GM12878 (cell line): ENCODE results near the gene MAD1L1. TPM values are rescaled to one million over a fixed set of nuclear protein-coding genes. Genes with fewer than 3 reads are reported as not detected.

Experiments used
- ATAC-seq: fragments of 200-7000 bp; cut with Tn5 transposase; 3 replicates; pipeline ENCODE4 v1.9.1; 2020; ENCODE audit warnings: mild to moderate bottlenecking, moderate library complexity
- BruUV-seq: library from RNA; stranded (reverse); fragments of 400-500 nt; replicated peaks from 2 replicates; lab custom pipeline; 2021; lab: Mats Ljungman, UMichigan
- CTCF ChIA-PET: fragments of 300-600 bp; sonication (Branson Sonifier 250); formaldehyde crosslinking; extraction: SDS; loops from one replicate; lab custom pipeline; 2021; ENCODE audit warnings: inconsistent platforms; lab: Yijun Ruan, JAX
- POLR2A ChIA-PET: fragments of 350-600 bp; formaldehyde crosslinking; extraction: SDS; loops from one replicate; lab custom pipeline; 2021; ENCODE audit warnings: inconsistent platforms; lab: Charles Lee
- RAD21 ChIA-PET: fragments of 300-600 bp; sonication (Branson Sonifier 250); formaldehyde crosslinking; loops from one replicate; lab custom pipeline; 2023; ENCODE audit warnings: antibody characterized with exemption; ENCODE audit not compliant: unreplicated experiment; lab: Charles Lee
- SMC1A ChIA-PET: fragments of 300-600 bp; sonication (Branson Sonifier 250); formaldehyde crosslinking; loops from one replicate; lab custom pipeline; 2023; ENCODE audit not compliant: unreplicated experiment, uncharacterized antibody; lab: Charles Lee
- DNase-seq: peaks from one replicate; pipeline ENCODE4 v3.0.0-alpha.2; 2011; ENCODE audit warnings: low read depth, low spot score
- FAIRE-seq: peaks from 3 replicates; lab custom pipeline; 2011; peaks lifted over from hg19 to GRCh38; lab: Jason Lieb, UNC
- H2AFZ ChIP-seq: 2 replicates; pipeline ENCODE4 v1.6.0; 2011; ENCODE audit warnings: low read depth, low read length, control low read depth; ENCODE audit not compliant: control insufficient read depth
- H3K27ac ChIP-seq: 2 replicates; pipeline ENCODE4 v1.5.1; 2011; ENCODE audit warnings: control low read depth; ENCODE audit not compliant: control insufficient read depth, insufficient read depth
- H3K27me3 ChIP-seq, 2 experiments: replicated peaks in 1 of 2; 2 replicates each; pipeline versions ENCODE4 v1.6.0 to v1.6.1; 2011; ENCODE audit warnings: low read length in 1 of 2; ENCODE audit not compliant: control insufficient read depth in 2 of 2, insufficient read depth in 2 of 2
- H3K36me3 ChIP-seq, 2 experiments: 2 replicates each; pipeline ENCODE4 v1.5.1; 2011; ENCODE audit warnings: low read length in 1 of 2; ENCODE audit not compliant: control insufficient read depth in 2 of 2, insufficient read depth in 2 of 2
- H3K4me1 ChIP-seq: 2 replicates; pipeline ENCODE4 v1.6.1; 2011; ENCODE audit warnings: mild to moderate bottlenecking, low read length, moderate library complexity, mixed read lengths; ENCODE audit not compliant: control insufficient read depth, insufficient read depth
- H3K4me2 ChIP-seq: 2 replicates; pipeline ENCODE4 v1.6.0; 2011; ENCODE audit warnings: control low read depth; ENCODE audit not compliant: control insufficient read depth, insufficient read depth
- H3K4me3 ChIP-seq: fragments of 200-600 bp; sonication (generic); 2 replicates; pipeline ENCODE4 v1.5.1; 2016
- H3K79me2 ChIP-seq: 2 replicates; pipeline ENCODE4 v1.6.0; 2011; ENCODE audit warnings: low read length; ENCODE audit not compliant: control insufficient read depth, insufficient read depth
- H3K9ac ChIP-seq: 2 replicates; pipeline ENCODE4 v1.8.0; 2011; ENCODE audit warnings: low read length, control low read depth, mixed read lengths; ENCODE audit not compliant: control insufficient read depth, insufficient read depth
- H3K9me3 ChIP-seq: replicated peaks from 3 replicates; pipeline ENCODE4 v1.5.1; 2011; ENCODE audit warnings: mild to moderate bottlenecking, low read length; ENCODE audit not compliant: control insufficient read depth, insufficient read depth
- H4K20me1 ChIP-seq: 2 replicates; pipeline ENCODE4 v1.6.0; 2011; ENCODE audit not compliant: control insufficient read depth, insufficient read depth
- ATF7 ChIP-seq: fragments of 450-650 bp; IDR thresholded peaks from 2 replicates; pipeline ENCODE4 v1.6.1; 2016; ENCODE audit warnings: low read depth, mild to moderate bottlenecking
- BRCA1 ChIP-seq: IDR thresholded peaks from 2 replicates; pipeline ENCODE4 v1.6.1; 2011; ENCODE audit warnings: low read depth, low read length, improper control_type of control experiment
- CTCF ChIP-seq, 3 experiments: IDR thresholded peaks in 2 of 3; conservative IDR thresholded peaks in 1 of 3; 2 replicates each; pipeline ENCODE4 v1.5.1; 2011; ENCODE audit warnings: low read depth in 3 of 3, low read length in 3 of 3, mild to moderate bottlenecking in 3 of 3, control low read depth in 2 of 3, moderate library complexity in 2 of 3, inconsistent platforms in 1 of 3, mixed read lengths in 1 of 3; ENCODE audit not compliant: control insufficient read depth in 2 of 3, insufficient read depth in 1 of 3; ENCODE audit errors: extremely low read depth in 1 of 3
- E2F4 ChIP-seq: IDR thresholded peaks from 2 replicates; pipeline ENCODE4 v1.6.1; 2012; ENCODE audit warnings: low read depth, low read length, improper control_type of control experiment
- HCFC1 ChIP-seq: fragments of 150-350 bp; IDR thresholded peaks from 2 replicates; pipeline ENCODE4 v1.6.1; 2014; ENCODE audit warnings: low read length
- JUND ChIP-seq: IDR thresholded peaks from 2 replicates; pipeline ENCODE4 v1.6.1; 2012; ENCODE audit warnings: low read depth, mild to moderate bottlenecking, low read length, improper control_type of control experiment, moderate library complexity
- MAX ChIP-seq: IDR thresholded peaks from 2 replicates; pipeline ENCODE4 v1.6.1; 2012; ENCODE audit warnings: low read depth, low read length, improper control_type of control experiment
- MEF2A ChIP-seq: IDR thresholded peaks from 2 replicates; pipeline ENCODE4 v1.6.1; 2011; ENCODE audit warnings: low read depth, mild to moderate bottlenecking, low read length, moderate library complexity; ENCODE audit not compliant: insufficient read depth
- MYB ChIP-seq: fragments of 150-350 bp; IDR thresholded peaks from 2 replicates; pipeline ENCODE4 v1.6.1; 2014; ENCODE audit warnings: mild to moderate bottlenecking, low read depth, low read length, borderline replicate concordance
- NKRF ChIP-seq: fragments of 450-650 bp; conservative IDR thresholded peaks from 2 replicates; pipeline ENCODE4 v1.6.1; 2017; ENCODE audit warnings: mild to moderate bottlenecking, moderate library complexity
- PKNOX1 ChIP-seq: fragments of 450-650 bp; IDR thresholded peaks from 2 replicates; pipeline ENCODE4 v1.6.1; 2016; ENCODE audit warnings: mild to moderate bottlenecking
- TCF3 ChIP-seq: IDR thresholded peaks from 2 replicates; pipeline ENCODE4 v1.6.1; 2012; ENCODE audit warnings: low read depth, mild to moderate bottlenecking, low read length, borderline replicate concordance; ENCODE audit not compliant: insufficient read depth
- ZBTB40 ChIP-seq: fragments of 450-650 bp; IDR thresholded peaks from 2 replicates; pipeline ENCODE4 v1.6.1; 2016; ENCODE audit warnings: mild to moderate bottlenecking, moderate library complexity, borderline replicate concordance
- WGBS: methylation state at CpG from one replicate; pipeline ENCODE4 v1.1.6; 2016; ENCODE audit warnings: low lambda C conversion rate; ENCODE audit not compliant: insufficient replicate concordance, insufficient coverage; ENCODE audit errors: missing lambda C conversion rate; 5-methylcytosine and 5-hydroxymethylcytosine counted together
- in situ Hi-C: fragments of 300-500 bp; cut with MboI; formaldehyde crosslinking; loops from 9 replicates; pipeline ENCODE4 v1.14.3; 2018; ENCODE audit warnings: mixed read lengths
- intact Hi-C: fragments of 100-400 bp; cut with micrococcal nuclease; formaldehyde crosslinking; loops from one replicate; pipeline ENCODE4 v1.14.2; 2022; ENCODE audit not compliant: unreplicated experiment
- polyA plus RNA-seq, 11 experiments: library from polyadenylated mRNA; depleted of rRNA in 4 of 11; unstranded in 6 of 11; stranded (reverse) in 5 of 11; fragments of >200 nt; fragmentation: Nextera tagmentation in 4 of 11; fragmentation: Illumina TruSeq in 1 of 11; extraction: Ambion mirVana in 4 of 11; extraction: Trizol in 1 of 11; gene quantifications; 1 replicate in 1 of 11; 2 replicates in 10 of 11; pipeline versions ENCODE4 v1.2.1 to v1.2.3, GENCODE V29; 2011 to 2016; ENCODE audit warnings: inconsistent platforms in 2 of 11, missing spikeins in 2 of 11, low read depth in 1 of 11
- total RNA-seq, 4 experiments: library from RNA; depleted of rRNA in 3 of 4; stranded (reverse); fragments of >200 nt in 3 of 4; fragmentation: Illumina TruSeq in 1 of 4; extraction: Trizol in 1 of 4; gene quantifications; 2 replicates each; pipeline versions ENCODE4 v1.2.1 to v1.2.3, GENCODE V29; 2013 to 2021

Gene MAD1L1
- total and polyA plus RNA-seq, 10 of the 15 experiments (the other 5 are each of a cell fraction or from before 2014, with no cell fraction given) = 2.2 to 76.8 (median 38.3) TPM

GRCh38 chr7:2007551-2007950 lies 225.2 kb downstream of the MAD1L1 start:
- ChIA-PET POLR2A (no interaction called here), RAD21 (no interaction called here), CTCF (no interaction called here), SMC1A (no interaction called here)
- FAIRE-seq = no peak
- no peaks in the 10 kb centered on the region for H3K4me1 ChIP-seq
- peaks cover 0 to 8% of the 10 kb centered on the region in 2 experiments; a peak in 2 of 4 replicates for H3K36me3 ChIP-seq
- no peak overlapping the region for H3K4me3 ChIP-seq
- H3K9me3 ChIP-seq = no peaks in the 10 kb centered on the region
- no peak overlapping the region for H3K4me2 ChIP-seq
- WGBS = 98% methylated on average over 10 of the region's 10 CpGs
- H3K9ac ChIP-seq = no peak overlapping the region
- H3K79me2 ChIP-seq = no peaks in the 10 kb centered on the region
- no peaks in the 10 kb centered on the region for H3K27me3 ChIP-seq
- DNase-seq = no peak
- in situ Hi-C loops (no loop called here), intact Hi-C loops (no loop called here)
- no peaks in the 10 kb centered on the region for H4K20me1 ChIP-seq
- H3K27ac ChIP-seq = no peak overlapping the region
- ATAC-seq = no peak
- no peak overlapping the region for H2AFZ ChIP-seq
- BruUV-seq = no TSS peak
- TF ChIP-seq CTCF (IDR thresholded peaks at IDR 0.05 in 2 of 3, conservative IDR thresholded peaks at IDR 0.05 in 1 of 3; ENCODE audit: control insufficient read depth in 2 of 3, extremely low read depth in 1 of 3, insufficient read depth in 1 of 3, low read depth in 3 of 3, low read length in 3 of 3) = no peak
- TF ChIP-seq TCF3 = no peak
- TF ChIP-seq PKNOX1 = no peak
- TF ChIP-seq BRCA1 = no peak
- no peak for TF ChIP-seq HCFC1
- no peak for TF ChIP-seq ZBTB40
- TF ChIP-seq MAX = no peak
- TF ChIP-seq JUND = no peak
- no peak for TF ChIP-seq MYB
- no peak for TF ChIP-seq E2F4
- TF ChIP-seq MEF2A = no peak
- no peak for TF ChIP-seq NKRF
- TF ChIP-seq ATF7 = no peak
